Fibroblast of skin of scalp (primary cell): ENCODE data around the gene CFAP298. TPM values are rescaled to one million over a fixed set of nuclear protein-coding genes. Genes with fewer than 3 reads are reported as not detected.
"Not testable (repeated sequence)": the region's sequence is repeated elsewhere in the genome, so short reads cannot be mapped to it uniquely, and the experiment has no call there.

Experiments used
- DNase-seq: peaks from one replicate; pipeline ENCODE4 v3.0.0-alpha.2; 2013
- polyA plus RNA-seq, 2 experiments: library from polyadenylated mRNA; unstranded; fragments of 120-200 nt; gene quantifications; one replicate each; pipeline ENCODE4 v1.2.1, GENCODE V29; 2013; ENCODE audit not compliant: insufficient read length in 2 of 2

CFAP298 gene
- polyA plus RNA-seq (2013, experiment 1 of 2; ENCODE audit: insufficient read length) = 29.0 TPM
- polyA plus RNA-seq (2013, experiment 2 of 2; ENCODE audit: insufficient read length) = 29.5 TPM

DNA sequence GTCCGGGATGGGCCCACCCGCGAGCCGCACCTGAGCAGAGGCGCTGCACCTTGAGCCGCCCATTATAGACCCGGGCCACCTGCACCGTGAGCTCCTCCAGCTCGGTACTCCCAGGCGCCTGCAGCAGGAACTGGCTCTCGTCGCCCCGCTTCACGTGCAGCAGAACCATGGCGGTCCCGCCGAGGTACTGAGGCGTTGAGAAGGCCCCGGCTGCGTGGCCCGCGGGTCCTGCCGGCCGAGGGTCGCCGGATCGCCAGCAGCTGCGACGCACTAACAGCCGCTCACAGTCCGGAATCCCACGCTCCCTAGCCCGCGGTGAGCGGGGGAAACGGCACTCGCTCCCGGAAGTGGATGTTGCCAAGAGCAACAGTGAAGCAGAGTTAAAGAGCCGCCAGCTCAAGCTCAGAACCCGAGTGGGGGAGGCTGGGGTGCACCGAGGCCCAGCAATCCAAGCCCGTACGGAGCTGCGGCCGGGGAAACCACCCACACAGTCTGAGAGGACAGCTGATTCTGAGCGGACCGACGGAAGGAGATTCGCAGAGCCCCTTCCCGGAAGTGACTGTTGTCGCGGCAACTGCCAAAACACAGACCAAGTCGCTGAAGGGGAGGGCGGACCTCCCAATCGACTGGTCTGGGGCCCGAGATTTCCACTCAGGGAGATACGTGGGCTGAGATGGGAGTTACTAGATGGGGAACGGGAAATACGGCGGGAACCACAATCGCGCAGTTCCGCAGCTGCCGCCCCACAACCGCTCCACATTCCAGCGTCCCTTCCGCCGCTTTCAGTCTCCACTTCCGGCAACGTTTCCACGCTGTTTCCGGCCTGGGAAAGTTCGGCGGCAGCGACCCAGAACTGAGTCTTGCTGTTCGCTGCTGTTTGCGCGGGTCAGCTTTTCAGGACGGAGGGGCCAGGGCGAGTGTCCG, at the start of gene CFAP298:
CFAP298 (minus strand) TSS at position 303 of the 924 bp plus-strand sequence; CDS start at position 169, 134 bp downstream.
- DNase-seq = peak; percentile 95

DNA sequence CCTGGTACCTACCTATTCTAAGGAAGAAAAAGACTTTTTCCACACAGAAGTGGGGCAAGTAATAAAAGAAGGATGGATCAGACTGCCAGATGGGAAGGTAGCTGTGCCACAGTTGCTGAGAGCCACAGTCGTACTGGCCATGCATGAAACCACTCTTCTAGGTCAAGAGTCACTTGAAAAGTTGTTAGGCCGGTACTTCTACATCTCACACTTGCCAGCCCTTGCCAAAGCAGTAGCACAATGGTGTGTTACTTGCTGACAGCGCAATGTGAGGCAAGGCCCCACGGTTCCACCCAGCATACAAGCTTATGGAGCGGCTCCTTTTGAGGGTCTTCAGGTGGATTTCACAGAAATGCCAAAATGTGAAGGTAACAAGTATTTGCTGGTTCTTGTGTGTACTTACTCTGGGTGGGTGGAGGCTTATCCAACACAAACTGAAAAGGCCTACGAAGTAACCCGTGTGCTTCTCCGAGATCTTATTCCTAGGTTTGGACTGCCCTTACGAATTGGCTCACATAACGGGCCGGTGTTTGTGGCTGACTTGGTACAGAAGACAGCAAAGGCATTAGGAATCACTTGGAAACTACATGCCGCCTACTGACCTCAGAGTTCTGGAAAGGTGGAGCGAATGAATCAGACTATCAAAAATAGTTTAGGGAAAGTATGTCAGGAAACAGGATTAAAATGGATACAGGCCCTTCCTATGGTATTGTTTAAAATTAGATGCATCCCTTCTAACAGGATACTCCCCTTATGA, 49.0 kb upstream of the CFAP298 start:
- not testable (repeated sequence) for DNase-seq

- DNase-seq = no peak
Observed at GRCh38 chr21:32658524-32658923, 46.3 kb upstream of the CFAP298 start.

GRCh38 chr21:32653326-32653901, 41.2 kb upstream of the CFAP298 start:
- peak; percentile 10 for DNase-seq

- no peak for DNase-seq
Observed at GRCh38 chr21:32648165-32648564, 36.0 kb upstream of the CFAP298 start.

DNA sequence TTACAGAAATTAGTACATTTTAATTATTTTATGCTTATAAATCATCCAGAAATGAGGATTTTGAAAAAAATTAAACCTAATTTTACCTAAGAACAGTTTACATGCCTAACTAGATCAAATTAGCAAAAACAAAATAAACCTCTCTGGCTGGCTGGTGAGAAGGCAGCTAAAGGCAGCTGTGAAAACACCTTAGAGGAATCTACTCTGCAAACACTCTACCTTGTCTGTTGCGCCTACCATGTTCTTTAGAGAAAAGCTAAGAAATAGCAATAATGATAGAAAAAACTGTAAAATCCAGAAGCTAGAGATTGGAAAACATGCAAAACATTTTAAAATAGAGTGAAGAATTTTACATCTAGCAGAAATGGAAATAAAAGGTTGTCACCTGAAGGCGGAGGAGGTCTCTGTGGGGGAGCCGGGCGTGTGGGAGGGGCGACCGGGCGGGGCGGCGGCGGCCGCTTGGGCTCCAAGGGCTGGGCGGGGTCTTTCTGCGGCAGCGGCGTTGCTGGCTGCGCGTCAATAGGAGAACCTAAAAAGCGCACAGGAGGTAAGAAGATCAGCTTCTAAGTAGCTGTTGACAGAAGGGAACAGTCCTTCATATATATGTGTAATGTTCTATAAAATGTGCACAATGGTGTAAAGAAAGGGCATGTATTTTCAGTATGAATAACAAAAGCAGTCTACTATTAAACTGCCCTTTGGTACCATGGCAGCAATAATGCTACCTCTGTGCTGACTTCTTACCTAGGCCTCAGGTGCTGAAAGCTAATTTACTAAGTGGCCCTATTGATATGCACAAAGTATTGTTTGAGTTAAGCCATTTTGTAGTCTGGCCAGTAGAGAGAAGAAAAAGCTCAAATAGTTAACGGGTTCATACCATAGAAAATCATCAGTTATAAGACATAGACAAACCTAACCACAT, 33.3 kb upstream of the CFAP298 start:
- no peak for DNase-seq

GRCh38 chr21:32641710-32642698, 29.8 kb upstream of the CFAP298 start:
- no peak for DNase-seq

GRCh38 chr21:32626621-32627196, 14.5 kb upstream of the CFAP298 start:
- peak; percentile 38 for DNase-seq

GRCh38 chr21:32618218-32618617, 6.0 kb upstream of the CFAP298 start:
- not testable (repeated sequence) for DNase-seq

DNA sequence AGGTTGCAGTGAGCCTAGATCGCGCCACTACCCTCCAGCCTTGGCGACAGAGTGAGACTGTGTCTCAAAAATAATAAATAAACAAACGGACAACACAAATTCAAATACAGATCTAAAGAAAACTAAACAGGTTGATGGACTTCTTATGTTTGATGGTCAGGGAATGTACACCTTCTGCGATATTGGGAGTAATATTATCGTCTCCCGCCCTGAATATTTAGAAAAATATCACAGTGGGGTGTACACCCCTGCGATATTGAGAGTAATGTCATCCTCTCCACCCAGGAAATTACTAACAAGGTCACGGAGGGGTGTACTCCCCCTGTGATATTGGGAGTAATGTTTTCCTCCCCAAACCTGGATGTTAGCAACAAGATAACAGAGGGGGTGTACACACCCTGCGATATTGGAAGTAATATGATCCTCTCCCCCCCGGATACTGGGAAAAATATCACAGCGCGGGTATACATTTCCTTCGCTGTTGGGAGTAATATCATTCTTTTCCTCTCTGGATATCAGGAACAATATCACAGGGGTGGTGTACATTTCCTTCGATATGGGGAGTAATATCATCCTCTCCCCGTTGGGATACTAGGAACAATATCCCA, 1.4 kb upstream of the CFAP298 start:
- DNase-seq = no peak

DNA sequence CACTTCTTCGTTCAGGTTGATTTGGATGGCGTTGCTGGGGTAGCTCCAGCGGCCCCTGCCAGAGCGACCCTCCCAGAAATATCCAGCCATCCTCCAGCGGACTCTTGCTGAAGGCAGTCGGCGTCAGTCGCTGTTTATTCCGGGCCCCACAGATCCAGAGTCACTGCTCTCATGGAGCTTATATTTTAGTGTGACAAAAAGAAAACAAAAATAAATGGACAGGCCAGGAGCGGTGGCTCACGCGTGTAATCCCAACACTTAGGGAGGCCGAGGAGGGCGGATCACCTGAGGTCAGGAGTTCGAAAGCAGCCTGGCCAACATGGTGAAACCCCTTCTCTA, 791 bp upstream of the CFAP298 start:
- no peak for DNase-seq

DNA sequence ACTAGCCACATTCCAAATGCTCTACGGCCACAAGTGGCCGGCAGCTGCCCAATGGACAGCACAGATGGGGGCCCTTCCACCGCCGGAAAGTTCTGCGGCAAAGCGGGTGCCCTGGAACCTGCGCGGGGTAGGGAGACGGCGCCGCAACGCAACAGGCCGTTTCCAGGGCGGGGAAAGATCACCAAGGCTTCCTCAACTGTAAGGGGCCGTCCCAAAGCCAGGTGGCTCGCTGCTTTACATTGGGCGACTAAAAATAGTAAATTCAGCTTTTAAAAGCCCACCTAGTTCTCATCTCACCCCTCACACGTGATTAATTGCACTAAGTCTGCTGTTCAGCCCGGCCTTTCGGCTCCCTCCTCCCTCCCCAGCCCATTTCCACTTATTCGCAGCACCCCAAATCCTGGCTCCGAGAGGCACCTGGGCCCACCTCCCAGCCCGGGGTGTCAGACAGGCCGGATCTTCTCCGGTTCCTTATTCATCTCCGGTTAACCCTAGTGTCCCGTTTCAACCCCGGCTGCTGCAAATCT, 643 bp downstream of the CFAP298 start:
- no peak for DNase-seq

DNA sequence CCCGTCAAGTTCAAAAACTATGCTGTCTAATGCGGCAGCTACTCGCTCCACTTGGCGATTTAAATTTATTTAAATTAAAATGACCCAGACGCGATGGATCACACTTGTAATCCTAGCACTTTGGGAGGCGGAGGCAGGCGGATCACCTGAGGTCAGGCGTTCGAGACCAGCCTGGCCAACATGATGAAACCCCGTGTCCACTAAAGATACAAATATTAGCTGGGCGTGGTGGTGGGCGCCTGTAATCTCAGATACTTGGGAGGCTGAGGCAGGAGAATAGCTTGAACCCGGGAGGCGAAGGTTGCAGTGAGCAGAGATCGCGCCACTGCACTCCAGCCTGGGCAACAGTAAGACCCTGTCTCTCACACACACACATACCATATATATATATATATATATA, 1.2 kb downstream of the CFAP298 start:
- not testable (repeated sequence) for DNase-seq

GRCh38 chr21:32608851-32609250, 3.3 kb downstream of the CFAP298 start:
- no peak for DNase-seq

- DNase-seq = no peak
Observed at GRCh38 chr21:32605469-32605868, 6.7 kb downstream of the CFAP298 start.

GRCh38 chr21:32604464-32604863, 7.7 kb downstream of the CFAP298 start:
- DNase-seq = no peak

DNA sequence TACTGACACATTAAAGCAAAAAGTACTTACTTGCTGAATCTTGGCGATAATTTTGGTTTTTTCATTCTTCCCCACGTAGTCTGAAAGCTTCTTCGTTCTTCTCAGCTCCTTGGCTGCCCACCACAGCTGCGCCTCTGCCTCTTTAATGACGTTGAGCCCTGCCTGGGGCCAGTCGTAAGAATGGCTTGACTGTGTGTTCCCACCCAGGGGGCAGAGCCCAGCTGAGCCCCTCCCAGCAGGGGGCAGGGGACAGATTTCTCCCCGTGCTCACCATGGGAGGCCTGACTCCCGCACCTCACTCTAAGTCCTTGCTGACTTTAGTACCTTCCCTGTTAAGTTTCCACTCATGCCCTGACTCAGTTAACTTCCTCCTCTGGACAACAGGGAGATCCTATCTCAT, 9.0 kb downstream of the CFAP298 start:
- DNase-seq = no peak

DNA sequence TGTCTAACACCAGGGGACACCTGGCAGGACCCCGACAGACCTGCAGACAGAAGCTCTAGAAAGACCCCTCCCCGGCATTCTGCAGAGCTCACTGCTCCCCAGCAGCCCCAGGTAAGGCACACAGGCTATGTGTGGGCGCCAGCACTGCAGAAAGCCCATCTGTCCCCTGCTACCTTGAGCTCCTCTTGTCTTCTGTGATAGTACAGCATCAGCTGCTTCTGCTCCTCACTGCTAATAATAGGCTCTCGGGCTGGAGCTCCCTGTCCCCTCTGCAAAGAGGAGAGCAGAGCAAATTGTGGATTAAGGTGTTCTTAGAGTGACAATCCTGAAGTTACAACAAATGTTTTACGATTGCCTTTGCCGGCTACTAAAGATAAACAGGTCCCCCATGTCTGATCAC, 10.1 kb downstream of the CFAP298 start:
- DNase-seq = no peak

GRCh38 chr21:32599526-32599925, 12.7 kb downstream of the CFAP298 start:
- DNase-seq = no peak

- no peak for DNase-seq
Observed at GRCh38 chr21:32599091-32599490, 13.1 kb downstream of the CFAP298 start.
